WTC11 (cell line): ENCODE data around the gene LIFR.

Source experiments
- TF ChIP-seq, protein P1 (sequence below): sonication (generic); formaldehyde crosslinking; IDR thresholded peaks from 2 replicates; pipeline ENCODE4 v1.8.1; 2023; ENCODE audit warnings: mild to moderate bottlenecking, missing genetic modification reagents, borderline replicate concordance
- TF ChIP-seq, protein P2 (sequence below): fragments of 200-600 bp; IDR thresholded peaks from 2 replicates; pipeline ENCODE4 v1.8.0; 2022; ENCODE audit warnings: antibody characterized with exemption
- TF ChIP-seq, protein P3 (sequence below): sonication (generic); formaldehyde crosslinking; IDR thresholded peaks from 2 replicates; pipeline ENCODE4 v1.8.0; 2022; ENCODE audit warnings: mild to moderate bottlenecking, missing genetic modification reagents

DNA sequence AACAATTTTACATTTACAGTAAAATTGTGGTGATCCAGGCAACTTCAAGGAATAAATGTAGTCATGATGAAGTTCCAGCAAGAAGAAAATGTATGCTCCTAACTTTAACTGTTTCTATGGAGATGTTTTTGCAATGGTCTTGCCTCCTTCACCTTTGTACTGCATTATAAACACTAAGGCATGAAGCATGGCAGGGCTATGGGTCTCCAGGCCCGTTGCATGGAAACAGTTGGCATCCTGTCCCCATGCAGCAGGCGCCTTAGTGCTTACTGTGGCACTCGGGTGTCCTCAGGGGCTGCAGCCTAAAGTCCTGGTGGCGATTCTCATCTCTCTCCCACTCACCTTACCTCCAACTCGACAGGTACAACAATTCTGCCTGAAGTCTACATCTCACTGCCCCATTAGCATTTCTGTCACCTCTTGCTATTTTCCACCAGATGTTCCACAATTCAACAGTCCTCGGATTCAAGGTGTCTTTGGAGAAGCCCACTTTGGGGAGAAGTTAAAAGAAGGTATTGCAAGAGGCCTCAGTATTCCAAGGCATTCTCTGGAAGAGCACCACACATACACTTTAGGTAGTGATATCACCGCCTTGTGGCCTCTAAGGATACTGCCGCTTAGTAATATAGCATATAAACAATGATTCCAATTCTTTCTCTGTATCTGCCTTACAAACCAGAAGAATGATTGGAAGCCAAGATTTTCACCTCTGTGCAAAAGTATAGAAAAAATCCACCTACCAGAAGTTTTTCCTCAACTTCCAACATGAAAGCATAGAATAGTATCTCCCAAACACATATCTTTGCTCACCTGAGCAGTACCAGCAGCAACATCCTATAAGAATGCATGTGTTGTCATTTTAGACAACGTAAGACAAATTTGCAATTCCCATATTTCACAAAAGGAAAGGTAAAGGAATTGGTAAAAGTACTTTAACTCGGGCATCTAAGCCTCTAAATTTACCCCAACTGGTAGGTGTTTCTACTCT, 5.1 kb downstream of the LIFR start:
- TF ChIP-seq, protein P1, sequence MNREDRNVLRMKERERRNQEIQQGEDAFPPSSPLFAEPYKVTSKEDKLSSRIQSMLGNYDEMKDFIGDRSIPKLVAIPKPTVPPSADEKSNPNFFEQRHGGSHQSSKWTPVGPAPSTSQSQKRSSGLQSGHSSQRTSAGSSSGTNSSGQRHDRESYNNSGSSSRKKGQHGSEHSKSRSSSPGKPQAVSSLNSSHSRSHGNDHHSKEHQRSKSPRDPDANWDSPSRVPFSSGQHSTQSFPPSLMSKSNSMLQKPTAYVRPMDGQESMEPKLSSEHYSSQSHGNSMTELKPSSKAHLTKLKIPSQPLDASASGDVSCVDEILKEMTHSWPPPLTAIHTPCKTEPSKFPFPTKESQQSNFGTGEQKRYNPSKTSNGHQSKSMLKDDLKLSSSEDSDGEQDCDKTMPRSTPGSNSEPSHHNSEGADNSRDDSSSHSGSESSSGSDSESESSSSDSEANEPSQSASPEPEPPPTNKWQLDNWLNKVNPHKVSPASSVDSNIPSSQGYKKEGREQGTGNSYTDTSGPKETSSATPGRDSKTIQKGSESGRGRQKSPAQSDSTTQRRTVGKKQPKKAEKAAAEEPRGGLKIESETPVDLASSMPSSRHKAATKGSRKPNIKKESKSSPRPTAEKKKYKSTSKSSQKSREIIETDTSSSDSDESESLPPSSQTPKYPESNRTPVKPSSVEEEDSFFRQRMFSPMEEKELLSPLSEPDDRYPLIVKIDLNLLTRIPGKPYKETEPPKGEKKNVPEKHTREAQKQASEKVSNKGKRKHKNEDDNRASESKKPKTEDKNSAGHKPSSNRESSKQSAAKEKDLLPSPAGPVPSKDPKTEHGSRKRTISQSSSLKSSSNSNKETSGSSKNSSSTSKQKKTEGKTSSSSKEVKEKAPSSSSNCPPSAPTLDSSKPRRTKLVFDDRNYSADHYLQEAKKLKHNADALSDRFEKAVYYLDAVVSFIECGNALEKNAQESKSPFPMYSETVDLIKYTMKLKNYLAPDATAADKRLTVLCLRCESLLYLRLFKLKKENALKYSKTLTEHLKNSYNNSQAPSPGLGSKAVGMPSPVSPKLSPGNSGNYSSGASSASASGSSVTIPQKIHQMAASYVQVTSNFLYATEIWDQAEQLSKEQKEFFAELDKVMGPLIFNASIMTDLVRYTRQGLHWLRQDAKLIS, result no peak
- TF ChIP-seq, protein P2, sequence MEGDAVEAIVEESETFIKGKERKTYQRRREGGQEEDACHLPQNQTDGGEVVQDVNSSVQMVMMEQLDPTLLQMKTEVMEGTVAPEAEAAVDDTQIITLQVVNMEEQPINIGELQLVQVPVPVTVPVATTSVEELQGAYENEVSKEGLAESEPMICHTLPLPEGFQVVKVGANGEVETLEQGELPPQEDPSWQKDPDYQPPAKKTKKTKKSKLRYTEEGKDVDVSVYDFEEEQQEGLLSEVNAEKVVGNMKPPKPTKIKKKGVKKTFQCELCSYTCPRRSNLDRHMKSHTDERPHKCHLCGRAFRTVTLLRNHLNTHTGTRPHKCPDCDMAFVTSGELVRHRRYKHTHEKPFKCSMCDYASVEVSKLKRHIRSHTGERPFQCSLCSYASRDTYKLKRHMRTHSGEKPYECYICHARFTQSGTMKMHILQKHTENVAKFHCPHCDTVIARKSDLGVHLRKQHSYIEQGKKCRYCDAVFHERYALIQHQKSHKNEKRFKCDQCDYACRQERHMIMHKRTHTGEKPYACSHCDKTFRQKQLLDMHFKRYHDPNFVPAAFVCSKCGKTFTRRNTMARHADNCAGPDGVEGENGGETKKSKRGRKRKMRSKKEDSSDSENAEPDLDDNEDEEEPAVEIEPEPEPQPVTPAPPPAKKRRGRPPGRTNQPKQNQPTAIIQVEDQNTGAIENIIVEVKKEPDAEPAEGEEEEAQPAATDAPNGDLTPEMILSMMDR, result peak; percentile 58; the same call in 1 of the 2 replicates
- TF ChIP-seq, protein P3, sequence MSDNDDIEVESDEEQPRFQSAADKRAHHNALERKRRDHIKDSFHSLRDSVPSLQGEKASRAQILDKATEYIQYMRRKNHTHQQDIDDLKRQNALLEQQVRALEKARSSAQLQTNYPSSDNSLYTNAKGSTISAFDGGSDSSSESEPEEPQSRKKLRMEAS (CRISPR knock-in tag), result no peak
